ENCODE measurements around the gene GRWD1. TPM values are rescaled to one million over a fixed set of nuclear protein-coding genes. Genes with fewer than 3 reads are reported as not detected.

Gene GRWD1
- total RNA-seq, 1 donor from 2014 or later: 15.7 TPM

GRCh38 chr19:48452289-48453190, 6.8 kb downstream of the GRWD1 start:
- ATAC-seq: no peak
- no peak for DNase-seq
- intact Hi-C loops (cut with micrococcal nuclease): no loop called here

GRCh38 chr19:48454150-48454730, 8.5 kb downstream of the GRWD1 start:
- DNase-seq (no peak), ATAC-seq (no peak)
- intact Hi-C loops (cut with micrococcal nuclease): no loop called here

GRCh38 chr19:48455171-48455907, 9.6 kb downstream of the GRWD1 start, which contains the start of gene KCNJ14:
Gene KCNJ14 (plus strand): TSS chr19:48455574. CDS start chr19:48461725, 6,151 bp downstream.
- ATAC-seq (no peak), DNase-seq (no peak)
- intact Hi-C loops (cut with micrococcal nuclease): no loop called here

DNA sequence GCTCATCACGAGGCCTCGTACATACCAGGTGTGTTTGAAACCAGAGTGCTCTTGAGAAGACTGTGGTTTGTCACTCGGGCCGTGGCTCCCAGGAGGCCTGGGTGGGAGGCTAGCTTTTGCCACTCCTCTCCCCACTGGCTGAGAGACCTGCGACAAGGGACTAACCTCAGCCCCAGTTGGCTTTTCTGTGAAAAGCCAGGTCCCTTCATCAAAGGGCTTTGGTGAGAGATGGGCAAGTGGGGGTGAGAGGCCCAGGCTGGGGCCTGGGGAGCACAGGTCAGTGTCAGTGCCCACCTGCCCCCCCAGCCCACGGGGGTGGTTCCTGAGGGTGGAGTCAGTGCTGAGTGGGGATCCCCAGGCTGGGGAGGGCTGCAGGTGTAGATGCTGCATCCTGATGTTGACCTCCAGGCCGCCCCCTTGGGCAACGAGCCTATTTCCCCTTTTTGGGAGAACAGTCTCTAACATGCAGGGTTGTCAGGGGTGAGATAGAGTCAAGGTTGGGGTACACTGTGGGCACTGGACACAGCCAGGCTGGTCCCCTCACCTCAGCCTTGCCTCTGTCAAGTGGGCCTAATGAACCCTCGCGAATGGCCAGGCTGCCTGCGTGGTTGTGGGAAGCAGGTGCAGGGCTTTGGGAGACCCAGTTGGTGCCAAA, 10.3 kb downstream of the GRWD1 start:
- ATAC-seq (no peak), DNase-seq (no peak)
- intact Hi-C loops (cut with micrococcal nuclease): no loop called here

- DNase-seq (no peak), ATAC-seq (no peak)
- intact Hi-C loops (cut with micrococcal nuclease): no loop called here
Measured at GRCh38 chr19:48456864-48457263, 11.1 kb downstream of the GRWD1 start.

DNA sequence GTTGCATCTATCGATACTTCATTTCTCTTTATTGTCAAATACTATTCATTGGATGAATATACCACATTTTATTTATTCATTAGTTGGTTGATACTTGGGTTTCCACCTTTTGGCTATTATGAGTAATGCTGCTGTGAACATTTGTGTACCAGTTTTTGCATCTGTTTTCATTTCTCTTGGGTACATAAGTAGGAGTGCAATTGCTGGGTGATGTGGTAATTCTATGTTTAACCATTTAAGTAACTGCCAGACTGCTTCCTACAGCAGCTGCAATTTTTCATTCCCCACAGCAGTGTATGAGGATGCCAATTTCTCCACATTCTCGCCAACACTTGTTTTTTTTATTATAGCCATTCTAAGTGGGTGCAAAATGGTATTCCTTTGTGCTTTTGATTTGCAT, 12.2 kb downstream of the GRWD1 start:
- intact Hi-C loops (cut with micrococcal nuclease): no loop called here
- no peak for ATAC-seq
- no peak for DNase-seq

DNA sequence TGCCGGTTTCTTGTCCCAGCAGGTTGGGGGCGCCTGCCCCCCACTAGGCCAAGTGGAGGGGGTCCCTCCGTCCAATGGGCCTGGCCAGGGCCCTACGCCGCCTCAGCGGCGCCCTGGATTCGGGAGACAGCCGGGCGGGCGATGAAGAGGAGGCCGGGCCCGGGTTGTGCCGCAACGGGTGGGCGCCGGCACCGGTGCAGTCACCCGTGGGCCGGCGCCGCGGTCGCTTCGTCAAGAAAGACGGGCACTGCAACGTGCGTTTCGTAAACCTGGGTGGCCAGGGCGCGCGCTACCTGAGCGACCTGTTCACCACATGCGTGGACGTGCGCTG, 15.8 kb downstream of the GRWD1 start:
- intact Hi-C loops (cut with micrococcal nuclease): no loop called here
- no peak for DNase-seq
- ATAC-seq: no peak

- no peak for DNase-seq
- intact Hi-C loops (cut with micrococcal nuclease): no loop called here
- no peak for ATAC-seq
Measured at GRCh38 chr19:48461982-48462655, 16.3 kb downstream of the GRWD1 start.

DNA sequence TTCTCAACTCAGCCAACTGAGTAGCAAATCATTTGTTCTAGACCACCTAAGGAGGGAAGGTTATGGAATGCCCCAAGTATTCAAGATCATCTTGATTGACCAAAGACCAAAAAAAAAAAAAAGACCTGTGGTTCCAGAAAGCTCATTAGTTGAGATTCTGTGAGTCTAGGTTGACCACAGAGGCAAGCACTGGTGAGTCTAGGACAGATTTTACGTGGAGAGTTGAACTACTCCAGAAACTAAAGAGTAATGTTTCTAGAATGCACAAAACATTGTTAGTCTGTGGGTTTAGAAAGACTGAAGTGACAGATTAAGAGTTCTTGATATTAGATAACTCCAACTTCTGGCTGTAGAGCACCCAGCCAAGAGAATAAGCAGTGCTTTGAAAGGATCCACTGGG, 19.4 kb downstream of the GRWD1 start:
- no peak for ATAC-seq
- intact Hi-C loops (cut with micrococcal nuclease): no loop called here

DNA sequence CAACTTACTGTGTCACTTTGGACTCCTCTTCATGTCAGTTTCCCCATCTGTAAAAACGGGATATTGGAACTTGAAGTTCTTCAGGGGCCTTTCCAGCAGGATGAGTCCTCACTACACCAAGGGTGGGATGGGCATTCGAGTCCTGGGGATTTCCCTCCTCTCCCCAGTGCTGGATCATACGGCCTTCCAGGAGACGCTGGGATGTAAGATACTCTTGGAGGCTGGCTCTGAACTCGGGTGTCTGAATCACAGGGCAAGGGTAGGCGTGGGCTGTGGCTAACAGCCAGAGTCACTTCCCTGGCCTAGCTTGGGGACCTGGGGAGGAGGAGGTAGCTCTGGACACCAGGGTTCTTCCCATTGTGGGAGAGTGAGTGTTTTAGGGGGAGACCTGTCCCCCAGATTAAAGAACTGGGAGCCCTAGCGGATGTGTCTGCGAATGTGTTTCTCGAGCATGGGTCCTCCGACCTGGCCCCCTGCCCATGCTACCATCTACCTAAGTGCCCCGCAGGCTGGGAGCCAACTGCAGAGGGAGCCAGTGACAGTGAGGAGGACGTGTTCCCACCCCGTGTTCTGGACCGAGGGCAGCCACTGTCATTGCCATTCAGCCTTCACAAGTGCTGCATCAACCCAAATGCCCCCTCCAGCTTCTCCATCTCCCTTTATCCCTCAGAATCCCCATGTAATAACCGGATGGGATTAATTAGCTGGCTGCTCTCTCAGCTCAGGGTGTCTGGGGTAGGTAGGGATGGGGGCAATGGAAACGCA, 21.0 kb downstream of the GRWD1 start:
- DNase-seq (no peak), ATAC-seq (no peak)
- intact Hi-C loops (cut with micrococcal nuclease): no loop called here

More for the DNA sequence above, 19.4 kb downstream of the GRWD1 start:
- DNase-seq: no peak

DNA sequence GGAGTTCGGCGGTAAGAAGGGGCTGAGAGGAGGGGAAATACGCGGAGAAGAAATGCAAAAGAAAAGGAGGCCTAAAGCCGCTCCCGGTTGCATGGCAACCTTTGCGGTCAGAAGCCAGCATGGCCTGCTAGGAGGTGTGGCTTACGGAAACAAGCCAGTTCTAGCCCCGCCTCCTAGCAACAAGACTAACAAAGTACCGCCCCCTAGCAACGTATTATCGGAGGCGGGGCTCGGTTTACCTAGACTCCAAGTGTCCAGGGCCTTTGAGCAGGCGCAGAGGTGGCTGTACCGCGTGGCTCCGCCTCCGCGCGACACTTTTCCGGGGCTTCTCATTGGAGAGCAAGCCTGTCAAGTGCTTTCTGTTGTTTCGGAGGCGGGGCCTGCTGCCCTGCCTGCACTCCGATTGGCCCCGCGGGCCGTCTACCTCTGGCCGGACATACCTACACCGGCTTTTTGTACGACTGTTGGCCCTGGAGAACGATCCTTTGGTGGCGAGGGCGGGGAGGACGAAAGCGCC, 23.0 kb downstream of the GRWD1 start:
- DNase-seq: peak; percentile 100
- ATAC-seq: peak; percentile 95
- intact Hi-C loops (cut with micrococcal nuclease): no loop called here

GRCh38 chr19:48469289-48469881, 23.6 kb downstream of the GRWD1 start, which contains the start of gene CYTH2:
Gene CYTH2 (plus strand): TSS chr19:48469369. CDS start chr19:48469508, 139 bp downstream.
- intact Hi-C loops (cut with micrococcal nuclease): no loop called here
- DNase-seq (peak; percentile 92), ATAC-seq (peak; percentile 79)

- intact Hi-C loops (cut with micrococcal nuclease): no loop called here
Measured at GRCh38 chr19:48469934-48470680, 24.3 kb downstream of the GRWD1 start.

DNA sequence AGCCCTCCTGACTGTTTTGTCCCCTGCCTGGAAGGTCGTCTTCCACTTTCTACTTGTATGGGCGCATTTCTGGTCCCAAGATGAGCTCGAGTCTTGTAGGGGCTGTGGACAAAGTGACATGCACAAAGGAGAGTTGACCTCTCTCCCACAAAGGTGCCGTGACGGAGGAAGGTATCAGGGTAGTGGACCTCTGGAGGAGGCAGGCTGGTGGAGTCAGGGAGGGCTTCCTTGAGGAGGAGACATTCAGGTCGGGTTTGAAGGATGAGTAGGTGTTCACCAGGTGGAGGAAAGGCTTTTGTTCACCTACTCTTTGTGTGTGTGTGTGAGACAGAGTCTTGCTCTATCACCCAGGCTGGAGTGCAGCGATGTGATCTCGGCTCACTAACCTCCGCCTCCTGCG, 25.1 kb downstream of the GRWD1 start:
- DNase-seq (no peak), ATAC-seq (no peak)

More at GRCh38 chr19:48469934-48470680, 24.3 kb downstream of the GRWD1 start:
- DNase-seq (no peak), ATAC-seq (no peak)

DNA sequence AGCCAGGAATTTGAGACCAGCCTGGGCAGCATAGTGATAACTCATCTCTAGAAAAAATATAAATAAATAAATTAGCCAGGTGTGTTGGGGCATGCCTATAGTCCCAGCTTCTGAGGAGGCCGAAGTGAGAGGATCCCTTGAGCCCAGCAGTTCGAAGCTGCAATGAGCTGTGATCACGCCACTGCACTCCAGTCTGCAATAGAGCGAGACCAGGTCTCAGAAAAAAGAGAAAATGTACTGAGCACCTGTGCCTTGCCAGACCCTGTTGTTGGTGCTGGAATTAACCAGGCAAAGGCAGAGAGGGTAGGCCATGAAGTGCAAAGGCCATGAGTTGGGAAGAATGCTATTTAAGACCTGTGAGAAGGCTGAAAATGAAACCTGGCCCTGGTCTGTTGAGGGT, 26.1 kb downstream of the GRWD1 start:
- no peak for ATAC-seq
- no peak for DNase-seq
- intact Hi-C loops (cut with micrococcal nuclease): no loop called here

More for the DNA sequence above, 25.1 kb downstream of the GRWD1 start:
- intact Hi-C loops (cut with micrococcal nuclease): no loop called here

- DNase-seq: no peak
- ATAC-seq: no peak
- intact Hi-C loops (cut with micrococcal nuclease): no loop called here
Measured at GRCh38 chr19:48473161-48473966, 27.6 kb downstream of the GRWD1 start.

Measured in left ventricle myocardium superior (tissue), 1 donor.